Measurements from ENCODE around the gene PNMA8A.

The PNMA8A gene

DNA sequence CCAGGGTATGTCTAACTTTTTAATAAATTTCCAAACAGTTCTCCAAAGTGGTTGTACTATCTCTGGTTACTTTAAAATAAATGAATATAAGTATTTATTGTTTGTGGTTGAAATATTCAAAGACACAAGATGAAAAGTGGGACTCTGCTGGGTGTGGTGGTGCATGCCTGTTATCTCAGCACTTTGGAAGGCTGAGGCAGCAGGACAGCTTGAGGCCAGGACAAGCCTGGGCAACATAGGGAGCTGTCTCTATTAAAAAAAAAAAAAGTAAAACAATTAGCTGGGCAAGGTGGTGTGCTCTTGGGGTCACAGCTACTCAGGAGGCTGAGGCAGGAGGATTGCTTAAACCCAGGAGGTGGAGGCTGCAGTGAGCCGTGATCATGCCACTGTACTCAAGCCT, 10.4 kb downstream of the PNMA8A start:
- DNase-seq (ENCODE audit: low read depth): no peak
- TF ChIP-seq CTCF (conservative IDR thresholded peaks at IDR 0.05; ENCODE audit: control insufficient read depth, insufficient read depth, low read depth, low read length): no peak
- no peak overlapping the region for H3K4me3 ChIP-seq (ENCODE audit: control insufficient read depth, low read depth, low read length)

DNA sequence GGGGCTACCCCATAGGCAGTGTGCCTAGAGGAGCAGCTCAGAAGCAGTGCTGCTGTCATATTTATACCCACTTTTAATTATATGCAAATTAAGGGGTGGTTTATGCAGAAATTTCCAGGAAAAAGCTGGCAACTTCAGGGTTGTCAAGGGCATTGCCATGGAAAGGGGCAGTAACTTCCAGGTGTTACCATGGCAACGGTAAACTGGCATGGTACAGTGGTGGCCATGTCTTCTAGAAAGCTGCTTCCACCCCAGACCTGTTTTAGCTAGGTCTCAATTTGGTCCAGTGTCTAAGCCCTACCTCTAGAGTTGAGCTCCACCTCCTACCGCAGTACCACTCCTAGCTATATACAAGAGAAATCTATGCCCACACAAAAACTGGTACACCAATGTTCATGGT, 11.3 kb downstream of the PNMA8A start:
- no peak for DNase-seq (ENCODE audit: low read depth)
- H3K4me3 ChIP-seq (ENCODE audit: control insufficient read depth, low read depth, low read length): no peak overlapping the region
- no peak for TF ChIP-seq CTCF (conservative IDR thresholded peaks at IDR 0.05; ENCODE audit: control insufficient read depth, insufficient read depth, low read depth, low read length)

DNA sequence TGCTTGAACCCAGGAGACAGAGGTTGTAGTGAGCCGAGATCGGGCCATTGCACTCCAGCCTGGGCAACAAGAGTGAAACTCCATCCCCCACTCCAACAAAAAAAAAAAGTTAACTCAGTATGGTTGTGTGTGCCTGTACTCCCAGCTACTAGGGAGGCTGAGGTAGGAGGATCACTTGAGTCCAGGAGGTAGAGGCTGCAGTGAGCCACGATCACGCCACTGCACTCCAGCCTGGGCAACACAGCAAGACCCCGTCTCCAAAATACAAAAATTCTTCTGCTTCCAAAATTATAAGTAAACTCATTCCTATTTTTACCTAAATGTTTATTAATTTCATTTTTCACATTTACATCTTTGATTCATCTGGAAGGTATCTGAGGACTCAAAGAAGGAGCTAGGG, 14.4 kb downstream of the PNMA8A start:
- TF ChIP-seq CTCF (conservative IDR thresholded peaks at IDR 0.05; ENCODE audit: control insufficient read depth, insufficient read depth, low read depth, low read length): no peak
- no peak overlapping the region for H3K4me3 ChIP-seq (ENCODE audit: control insufficient read depth, low read depth, low read length)
- no peak for DNase-seq (ENCODE audit: low read depth)

DNA sequence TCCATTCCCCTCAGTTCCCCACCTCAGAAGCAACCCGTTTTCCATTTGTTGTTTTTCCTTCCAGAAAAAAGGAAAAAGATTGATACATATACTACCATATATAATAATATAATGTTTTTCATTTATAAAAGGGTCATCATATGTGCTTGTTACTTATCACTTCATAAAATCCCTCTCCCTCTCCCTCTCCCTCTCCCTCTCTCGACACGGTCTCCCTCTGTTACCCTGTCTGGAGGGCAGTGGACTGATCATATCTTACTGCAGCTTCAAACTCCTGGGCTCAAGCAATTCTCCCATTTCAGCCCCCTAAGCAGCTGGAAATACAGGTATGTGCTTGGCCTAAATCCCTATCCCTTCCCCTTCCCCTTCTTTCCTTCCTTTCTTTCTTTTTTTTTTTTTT, 17.1 kb downstream of the PNMA8A start:
- DNase-seq (ENCODE audit: low read depth): no peak
- H3K4me3 ChIP-seq (ENCODE audit: control insufficient read depth, low read depth, low read length): no peak overlapping the region
- TF ChIP-seq CTCF (conservative IDR thresholded peaks at IDR 0.05; ENCODE audit: control insufficient read depth, insufficient read depth, low read depth, low read length): no peak

- TF ChIP-seq CTCF (conservative IDR thresholded peaks at IDR 0.05; ENCODE audit: control insufficient read depth, insufficient read depth, low read depth, low read length): no peak
- H3K4me3 ChIP-seq (ENCODE audit: control insufficient read depth, low read depth, low read length): no peak overlapping the region
- DNase-seq (ENCODE audit: low read depth): no peak
Measured at GRCh38 chr19:46453661-46454060, 17.7 kb downstream of the PNMA8A start.

DNA sequence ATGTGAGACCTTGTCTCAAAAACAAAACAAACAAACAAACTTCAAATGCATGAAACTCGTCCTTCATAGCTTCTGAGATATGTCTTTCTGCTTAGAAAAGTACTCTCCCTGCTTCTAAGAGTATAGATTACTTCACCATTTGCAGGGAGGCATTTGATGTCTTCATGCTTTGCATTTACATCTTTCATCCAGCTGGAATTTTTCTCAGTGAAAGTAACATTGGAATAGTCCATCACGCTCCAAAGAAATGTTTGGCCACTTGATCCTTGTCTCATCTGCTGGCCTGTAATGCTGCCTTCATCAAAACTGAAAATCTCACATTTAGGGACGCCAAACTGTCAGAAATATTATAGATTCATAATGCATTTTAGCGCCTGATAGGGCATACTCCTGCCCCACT, 19.2 kb downstream of the PNMA8A start:
- DNase-seq (ENCODE audit: low read depth): no peak
- TF ChIP-seq CTCF (conservative IDR thresholded peaks at IDR 0.05; ENCODE audit: control insufficient read depth, insufficient read depth, low read depth, low read length): no peak
- no peak overlapping the region for H3K4me3 ChIP-seq (ENCODE audit: control insufficient read depth, low read depth, low read length)

- H3K4me3 ChIP-seq (ENCODE audit: control insufficient read depth, low read depth, low read length): no peak overlapping the region
- no peak for DNase-seq (ENCODE audit: low read depth)
- TF ChIP-seq CTCF (conservative IDR thresholded peaks at IDR 0.05; ENCODE audit: control insufficient read depth, insufficient read depth, low read depth, low read length): no peak
Measured at GRCh38 chr19:46451352-46451751, 20.0 kb downstream of the PNMA8A start.

Data from fibroblast of mammary gland (primary cell).